IPS-15b (cell line): ENCODE results near the gene ZNF485.
A peak's percentile ranks its signal among the peaks of the same experiment; 100 is the strongest.
"Not testable (repeated sequence)": the region's sequence is repeated elsewhere in the genome, so short reads cannot be mapped to it uniquely, and the experiment has no call there.

ENCODE experiments used
- H3K27me3 ChIP-seq: one replicate; pipeline ENCODE4 v1.6.1; 2013; ENCODE audit warnings: low read length; ENCODE audit not compliant: control insufficient read depth, insufficient read depth
- H3K36me3 ChIP-seq: one replicate; pipeline ENCODE4 v1.6.1; 2013; ENCODE audit warnings: low read length; ENCODE audit not compliant: control insufficient read depth, insufficient read depth
- H3K4me1 ChIP-seq: one replicate; pipeline ENCODE4 v1.6.1; 2013; ENCODE audit warnings: mild to moderate bottlenecking, low read length; ENCODE audit not compliant: control insufficient read depth, insufficient read depth
- H3K4me3 ChIP-seq: one replicate; pipeline ENCODE4 v1.5.1; 2013; ENCODE audit warnings: low read depth, low read length
- H3K9ac ChIP-seq: one replicate; pipeline ENCODE4 v1.6.1; 2013; ENCODE audit warnings: low read depth, mild to moderate bottlenecking, low read length
- H3K9me3 ChIP-seq: one replicate; pipeline ENCODE4 v1.6.1; 2013; ENCODE audit warnings: mild to moderate bottlenecking, low read length; ENCODE audit not compliant: control insufficient read depth, insufficient read depth

ZNF485 gene

DNA sequence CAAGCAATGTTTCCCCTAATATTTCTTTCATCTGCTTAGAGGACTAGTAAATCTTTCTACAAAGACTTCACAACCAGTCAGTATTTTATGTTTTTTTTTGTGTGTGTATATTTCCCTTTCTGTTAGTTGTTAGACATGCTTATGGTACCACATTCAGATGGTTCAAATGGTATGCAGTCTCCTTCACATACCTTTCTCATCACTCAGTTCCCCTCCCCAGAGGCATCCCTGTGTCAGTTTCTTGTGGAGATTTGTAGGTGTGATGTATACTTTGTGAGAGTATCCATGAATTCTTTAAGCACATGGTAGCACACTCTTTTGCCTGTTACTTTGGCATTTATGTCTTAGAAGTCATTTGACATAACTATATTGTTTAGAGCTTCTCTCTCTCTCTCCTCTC lies 4.4 kb downstream of the ZNF485 start:
- Histone ChIP-seq H3K36me3 (peaks cover 2% of the 10 kb centered on the region), H3K4me1 (no peaks in the 10 kb centered on the region), H3K27me3 (peaks cover 6% of the 10 kb centered on the region), H3K9me3 (peaks cover 6% of the 10 kb centered on the region), H3K9ac (no peak overlapping the region), H3K4me3 (no peak overlapping the region)

DNA sequence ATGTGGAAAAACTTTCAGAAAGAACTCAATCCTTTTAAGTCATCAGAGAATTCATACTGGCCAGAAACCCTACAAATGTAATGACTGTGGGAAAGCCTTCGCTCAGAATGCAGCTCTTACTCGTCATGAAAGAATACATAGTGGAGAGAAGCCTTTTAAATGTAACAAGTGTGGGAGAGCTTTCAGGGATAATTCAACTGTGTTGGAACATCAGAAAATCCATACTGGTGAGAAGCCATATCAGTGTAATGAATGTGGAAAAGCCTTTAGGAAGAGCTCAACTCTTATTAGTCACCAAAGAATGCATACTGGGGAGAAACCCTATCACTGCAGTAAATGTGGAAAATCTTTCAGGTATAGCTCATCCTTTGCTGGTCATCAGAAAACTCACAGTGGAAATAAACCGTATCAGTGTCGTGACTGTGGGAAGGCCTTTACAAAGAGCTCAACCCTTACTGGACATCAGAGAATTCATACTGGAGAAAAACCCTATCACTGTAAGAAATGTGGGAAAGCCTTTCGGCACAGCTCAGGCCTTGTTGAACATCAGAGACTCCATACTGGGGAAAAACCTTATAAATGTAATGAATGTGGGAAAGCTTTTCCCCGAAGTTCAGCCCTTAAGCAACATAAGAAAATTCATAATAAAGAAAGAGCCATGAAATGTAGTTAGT lies 10.6 kb downstream of the ZNF485 start:
- peaks cover 2% of the 10 kb centered on the region for H3K36me3 ChIP-seq
- no peaks in the 10 kb centered on the region for H3K27me3 ChIP-seq
- no peaks in the 10 kb centered on the region for H3K4me1 ChIP-seq
- H3K9ac ChIP-seq: no peak overlapping the region
- no peak overlapping the region for H3K4me3 ChIP-seq
- H3K9me3 ChIP-seq: peaks cover 14% of the 10 kb centered on the region

DNA sequence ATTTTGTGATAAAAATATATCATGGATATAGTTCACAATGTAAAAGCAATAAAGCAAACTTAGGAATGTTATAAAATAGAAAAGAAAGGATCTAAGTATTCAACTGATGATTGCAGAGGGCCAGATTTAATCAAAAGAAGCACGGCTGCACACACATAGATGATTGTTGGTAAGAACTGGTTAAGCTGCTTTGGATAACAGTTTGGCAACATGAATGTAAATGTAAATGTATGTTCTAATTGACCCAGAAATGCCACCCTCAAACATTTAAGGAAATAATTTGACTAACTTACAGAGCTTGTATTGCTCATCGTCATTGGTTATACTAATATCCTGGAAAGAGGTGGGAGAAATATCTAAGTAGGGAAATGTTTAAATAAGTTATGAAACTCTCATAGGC lies 13.1 kb downstream of the ZNF485 start:
- Histone ChIP-seq H3K9me3 (peaks cover 12% of the 10 kb centered on the region), H3K4me3 (no peak overlapping the region), H3K4me1 (no peaks in the 10 kb centered on the region), H3K9ac (no peak overlapping the region), H3K27me3 (no peaks in the 10 kb centered on the region), H3K36me3 (peaks cover 2% of the 10 kb centered on the region)

DNA sequence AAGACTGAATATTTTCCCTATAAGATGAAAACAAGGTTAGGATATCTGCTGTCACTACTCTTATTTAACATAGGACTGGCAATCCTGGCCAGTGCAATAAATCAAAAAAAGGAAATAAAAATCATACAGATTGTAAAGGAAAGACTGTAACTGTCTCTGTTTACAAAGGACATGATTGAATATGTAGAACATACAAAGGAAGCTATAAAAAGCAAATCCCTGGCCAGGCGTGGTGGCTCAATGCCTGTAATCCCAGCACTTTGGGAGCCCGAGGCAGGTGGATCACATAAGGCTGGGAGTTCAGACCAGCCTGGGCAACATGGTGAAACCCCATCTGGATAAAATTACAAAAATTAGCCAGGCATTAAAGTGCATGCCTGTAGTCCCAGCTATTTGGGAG lies 15.8 kb downstream of the ZNF485 start:
- Histone ChIP-seq H3K27me3 (no peaks in the 10 kb centered on the region), H3K9ac (no peak overlapping the region), H3K36me3 (no peaks in the 10 kb centered on the region), H3K4me3 (no peak overlapping the region), H3K9me3 (peaks cover under 1% of the 10 kb centered on the region), H3K4me1 (no peaks in the 10 kb centered on the region)

DNA sequence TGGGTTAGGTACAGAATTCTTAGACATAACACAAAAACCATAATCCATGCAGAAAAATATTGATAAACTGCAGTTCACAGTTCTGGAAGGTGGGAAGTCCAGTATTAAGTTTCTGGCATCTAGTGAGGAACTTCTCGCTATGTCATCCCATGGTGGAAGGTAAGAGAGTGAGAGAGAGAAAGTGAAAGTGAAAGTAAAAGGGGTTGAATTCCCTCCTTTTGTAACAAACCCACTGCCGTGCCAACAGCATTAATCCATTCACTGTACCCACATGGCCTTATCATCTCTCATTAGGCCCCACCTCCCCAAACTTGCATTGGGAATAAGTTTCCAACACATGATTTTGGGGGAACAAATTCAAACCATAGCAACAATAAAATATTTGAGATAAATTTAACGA lies 17.1 kb downstream of the ZNF485 start:
- no peaks in the 10 kb centered on the region for H3K36me3 ChIP-seq
- no peaks in the 10 kb centered on the region for H3K9me3 ChIP-seq
- no peaks in the 10 kb centered on the region for H3K4me1 ChIP-seq
- no peak overlapping the region for H3K9ac ChIP-seq
- H3K27me3 ChIP-seq: no peaks in the 10 kb centered on the region
- no peak overlapping the region for H3K4me3 ChIP-seq

DNA sequence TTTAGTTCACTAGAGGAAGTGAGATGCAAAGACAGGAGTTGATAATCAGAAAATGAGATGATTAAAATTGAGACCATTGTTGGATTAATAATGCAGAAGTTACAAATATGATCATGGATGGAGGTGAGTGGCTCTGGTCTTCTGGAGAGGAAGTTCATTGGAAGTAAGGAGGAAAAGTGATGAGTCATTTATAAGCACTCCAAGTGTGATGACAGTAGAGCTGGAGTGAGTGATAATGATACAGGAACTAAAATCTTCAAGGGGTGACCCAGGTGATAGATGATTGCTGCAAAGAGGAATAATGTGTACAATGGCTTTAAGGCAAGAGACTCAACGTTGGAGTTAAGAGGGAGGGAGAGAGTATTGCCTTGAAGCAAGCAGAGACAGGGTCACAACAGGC lies 21.7 kb downstream of the ZNF485 start:
- no peak overlapping the region for H3K4me3 ChIP-seq
- no peaks in the 10 kb centered on the region for H3K9me3 ChIP-seq
- H3K9ac ChIP-seq: no peak overlapping the region
- H3K36me3 ChIP-seq: no peaks in the 10 kb centered on the region
- H3K4me1 ChIP-seq: no peaks in the 10 kb centered on the region
- no peaks in the 10 kb centered on the region for H3K27me3 ChIP-seq

DNA sequence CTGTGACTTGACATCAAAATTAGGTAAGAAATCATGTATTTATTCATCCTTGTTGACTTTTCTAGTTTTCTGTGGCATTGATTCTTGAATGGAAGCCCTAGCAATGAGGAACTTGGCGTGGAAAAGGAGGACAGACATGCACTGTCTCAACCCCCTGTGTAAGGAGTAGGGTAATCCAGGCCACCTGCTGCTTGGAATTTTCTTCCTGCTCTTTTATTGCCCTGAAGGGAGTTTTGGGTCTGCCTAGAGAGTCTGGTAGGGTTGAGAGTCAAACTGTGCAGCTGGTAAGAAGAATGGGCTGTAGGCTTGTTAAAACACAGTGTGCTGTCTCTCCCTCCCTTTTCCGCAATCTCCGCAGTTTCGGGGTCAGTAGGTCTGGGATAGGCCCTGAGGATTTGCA lies 22.7 kb downstream of the ZNF485 start:
- Histone ChIP-seq H3K4me3 (no peak overlapping the region), H3K9ac (no peak overlapping the region), H3K36me3 (no peaks in the 10 kb centered on the region), H3K9me3 (no peaks in the 10 kb centered on the region), H3K27me3 (no peaks in the 10 kb centered on the region), H3K4me1 (no peaks in the 10 kb centered on the region)

DNA sequence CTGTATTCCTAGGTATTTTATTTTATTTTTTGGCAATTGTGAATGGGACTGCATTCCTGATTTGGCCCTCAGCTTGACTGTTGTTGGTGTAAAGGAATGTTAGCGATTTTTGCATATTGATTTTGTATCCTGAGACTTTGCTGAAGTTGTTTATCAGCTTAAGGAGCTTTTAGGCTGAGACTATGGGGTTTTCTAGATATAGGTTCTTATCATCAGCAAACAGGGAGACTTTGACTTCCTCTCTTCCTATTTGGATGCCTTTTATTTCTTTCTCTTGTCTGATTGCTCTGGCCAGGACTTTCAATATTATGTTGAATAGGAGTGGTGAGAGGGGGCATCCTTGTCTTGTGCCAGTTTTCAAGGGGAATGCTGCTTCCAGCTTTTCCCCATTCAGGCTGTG lies 29.6 kb downstream of the ZNF485 start:
- not testable (repeated sequence) for H3K36me3 ChIP-seq, H3K4me1 ChIP-seq, H3K27me3 ChIP-seq, H3K4me3 ChIP-seq, H3K9me3 ChIP-seq, H3K9ac ChIP-seq

DNA sequence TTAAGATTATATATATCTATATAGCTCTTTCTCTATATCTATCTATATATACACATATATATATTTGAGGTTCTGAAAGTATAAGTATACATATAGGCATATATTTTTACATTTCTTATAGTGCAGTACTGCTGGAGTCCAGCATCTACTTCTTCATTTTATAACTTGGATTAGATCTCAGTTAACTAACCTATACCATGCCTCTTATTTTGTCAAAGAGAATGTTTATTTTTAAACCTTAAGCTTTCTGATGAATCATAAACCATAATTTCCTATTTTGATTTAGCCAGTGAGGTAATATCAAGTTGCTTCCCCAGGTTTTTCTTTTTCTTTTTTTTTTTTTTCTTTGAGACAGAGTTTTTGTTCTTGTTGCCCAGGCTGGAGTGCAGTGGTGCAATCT lies 34.4 kb downstream of the ZNF485 start:
- H3K27me3 ChIP-seq: no peaks in the 10 kb centered on the region
- H3K4me1 ChIP-seq: no peaks in the 10 kb centered on the region
- H3K9ac ChIP-seq: no peak overlapping the region
- peaks cover 18% of the 10 kb centered on the region for H3K9me3 ChIP-seq
- no peak overlapping the region for H3K4me3 ChIP-seq
- peaks cover 10% of the 10 kb centered on the region for H3K36me3 ChIP-seq

DNA sequence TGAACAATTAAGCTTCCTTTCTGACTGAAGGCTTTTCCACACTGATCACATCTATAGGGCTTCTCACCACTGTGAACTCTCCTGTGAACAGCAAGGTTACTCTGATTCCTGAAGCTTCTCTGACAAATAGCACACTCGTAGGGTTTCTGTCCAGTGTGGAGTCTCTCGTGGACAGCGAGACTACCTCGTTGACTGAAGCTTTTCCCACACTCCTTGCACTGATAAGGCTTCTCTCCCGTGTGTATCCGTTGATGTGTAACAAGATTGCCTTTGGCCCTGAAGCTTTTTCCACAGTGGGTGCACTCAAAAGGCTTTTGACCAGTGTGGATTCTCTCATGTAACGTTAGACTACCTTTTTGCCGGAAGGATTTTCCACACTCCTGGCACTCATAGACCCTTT lies 38.0 kb downstream of the ZNF485 start:
- H3K9me3 ChIP-seq: peaks cover 16% of the 10 kb centered on the region
- H3K9ac ChIP-seq: no peak overlapping the region
- no peaks in the 10 kb centered on the region for H3K4me1 ChIP-seq
- peaks cover 10% of the 10 kb centered on the region for H3K36me3 ChIP-seq
- H3K27me3 ChIP-seq: peaks cover 12% of the 10 kb centered on the region
- no peak overlapping the region for H3K4me3 ChIP-seq

DNA sequence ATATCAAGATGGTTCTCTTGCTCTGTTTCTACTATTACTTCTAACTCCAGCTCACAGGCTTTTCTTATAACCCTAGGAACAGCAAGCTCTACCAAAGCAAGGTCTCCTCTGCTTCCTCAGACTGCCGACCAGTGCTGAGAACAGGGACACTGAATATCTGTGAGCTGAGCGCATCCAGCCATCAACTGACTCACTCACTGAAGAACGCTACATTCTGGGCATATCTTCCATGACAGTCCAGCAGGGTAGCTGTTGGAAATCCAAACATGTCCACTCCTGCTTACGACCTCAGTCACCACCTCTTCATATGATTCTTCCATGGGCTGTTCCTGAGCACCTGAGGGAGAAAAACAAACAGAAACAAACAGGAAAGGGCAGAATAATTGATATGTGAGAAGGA lies 39.6 kb downstream of the ZNF485 start:
- Histone ChIP-seq H3K36me3 (peaks cover 10% of the 10 kb centered on the region), H3K4me1 (no peaks in the 10 kb centered on the region), H3K9ac (no peak overlapping the region), H3K4me3 (no peak overlapping the region), H3K9me3 (peaks cover 16% of the 10 kb centered on the region), H3K27me3 (peaks cover 28% of the 10 kb centered on the region)

DNA sequence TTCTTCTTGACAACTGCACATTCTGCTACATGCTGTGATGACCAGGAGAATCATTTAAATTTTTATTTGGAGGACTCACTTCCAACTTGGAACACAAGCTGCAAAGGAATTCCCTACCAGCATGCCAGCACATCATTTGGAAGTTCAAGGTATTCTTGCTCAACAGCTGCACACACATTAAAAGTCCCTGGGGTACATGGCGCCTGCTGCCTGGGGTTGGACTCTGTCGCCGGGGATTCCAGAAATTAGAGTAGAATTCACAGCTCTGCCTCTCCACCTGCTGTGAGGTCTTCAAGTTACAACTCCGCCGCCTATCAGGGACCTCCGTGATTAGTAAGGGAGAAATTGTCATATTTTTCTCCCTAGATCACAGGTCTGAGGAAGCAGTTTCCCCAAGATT lies 41.3 kb downstream of the ZNF485 start:
- peak overlapping the region; percentile 80 for H3K4me3 ChIP-seq
- peaks cover 10% of the 10 kb centered on the region for H3K36me3 ChIP-seq
- no peak overlapping the region for H3K9ac ChIP-seq
- H3K9me3 ChIP-seq: peaks cover 16% of the 10 kb centered on the region
- H3K27me3 ChIP-seq: peaks cover 33% of the 10 kb centered on the region
- H3K4me1 ChIP-seq: no peaks in the 10 kb centered on the region
